Testis (tissue), 3 donors: ENCODE measurements around the gene NEFH. TPM values are rescaled to one million over a fixed set of nuclear protein-coding genes. Genes with fewer than 3 reads are reported as not detected.

ENCODE experiments used
- DNase-seq: peaks from one replicate; pipeline ENCODE4 v3.0.0-alpha.2; 2019
- H3K27ac ChIP-seq, 2 donors: fragments of 200-600 bp; sonication (generic); one replicate each; pipeline ENCODE4 v1.5.1; 2019
- H3K27me3 ChIP-seq: fragments of 200-600 bp; sonication (generic); one replicate; pipeline ENCODE4 v1.5.1; 2019
- H3K36me3 ChIP-seq: fragments of 200-600 bp; sonication (generic); one replicate; pipeline ENCODE4 v1.5.1; 2017; ENCODE audit warnings: low read depth; ENCODE audit errors: missing control alignments
- H3K4me1 ChIP-seq: fragments of 200-600 bp; sonication (generic); one replicate; pipeline ENCODE4 v1.5.1; 2019
- H3K4me3 ChIP-seq, 2 donors: fragments of 200-600 bp; sonication (generic); one replicate each; pipeline ENCODE4 v1.5.1; 2017 to 2019
- H3K9me3 ChIP-seq: fragments of 200-600 bp; sonication (generic); one replicate; pipeline ENCODE4 v1.5.1; 2017
- CTCF ChIP-seq, 3 experiments: fragments of 450-650 bp in 2 of 3; fragments of 200-600 bp in 1 of 3; sonication (generic) in 1 of 3; IDR thresholded peaks; one replicate each; pipeline ENCODE4 v1.5.1; 2016 to 2019; ENCODE audit warnings: antibody characterized with exemption in 3 of 3, mild to moderate bottlenecking in 2 of 3, moderate library complexity in 1 of 3
- POLR2A ChIP-seq: fragments of 450-650 bp; IDR thresholded peaks from one replicate; pipeline ENCODE4 v1.6.1; 2017; ENCODE audit warnings: antibody characterized with exemption, mild to moderate bottlenecking, moderate library complexity
- WGBS, 2 donors: methylation state at CpG; one replicate each; pipeline ENCODE4 v1.1.5; 2018; 5-methylcytosine and 5-hydroxymethylcytosine counted together
- intact Hi-C: fragments of 100-400 bp; cut with DNase I; formaldehyde crosslinking; loops from one replicate; pipeline ENCODE4 v1.15.1; 2023; ENCODE audit warnings: low total_unique reads
- polyA plus RNA-seq: library from polyadenylated mRNA; stranded (reverse); fragments of 350-450 nt; fragmentation: Illumina TruSeq; extraction: RNeasy Lipid Tissue Mini Kit (QIAGEN cat#74804); gene quantifications from one replicate; pipeline ENCODE4 v1.2.3, GENCODE V29; 2014; ENCODE audit warnings: low read depth, low replicate concordance; ENCODE audit not compliant: insufficient read depth
- total RNA-seq, 2 donors: library from RNA; depleted of rRNA; stranded (reverse); fragments of >200 nt; gene quantifications; one replicate each; pipeline ENCODE4 v1.2.3, GENCODE V29; 2016

Gene NEFH
- total and polyA plus RNA-seq, 3 donors from 2014 or later = 12.0 to 18.6 (median 16.9) TPM

GRCh38 chr22:29491012-29491411 lies 11.0 kb downstream of the NEFH start:
- no peaks in the 10 kb centered on the region for H3K9me3 ChIP-seq
- no peak for TF ChIP-seq CTCF (IDR thresholded peaks at IDR 0.05)
- WGBS, 2 donors = 86 to 89% methylated on average over 6 of the region's 6 CpGs
- H3K27me3 ChIP-seq = no peaks in the 10 kb centered on the region
- no peak for DNase-seq
- H3K4me3 ChIP-seq = no peak overlapping the region
- intact Hi-C loops = no loop called here
- H3K27ac ChIP-seq = no peak overlapping the region
- H3K36me3 ChIP-seq = no peaks in the 10 kb centered on the region
- no peaks in the 10 kb centered on the region for H3K4me1 ChIP-seq

- no peak overlapping the region for H3K27ac ChIP-seq
- WGBS, 2 donors = 100% methylated on average over 1 of the region's 1 CpG
- TF ChIP-seq CTCF (IDR thresholded peaks at IDR 0.05) (no peak), POLR2A (no peak)
- H3K27me3 ChIP-seq = no peaks in the 10 kb centered on the region
- no peaks in the 10 kb centered on the region for H3K9me3 ChIP-seq
- no peak overlapping the region for H3K4me3 ChIP-seq
- intact Hi-C loops = no loop called here
- DNase-seq = no peak
- no peaks in the 10 kb centered on the region for H3K36me3 ChIP-seq
- H3K4me1 ChIP-seq = no peaks in the 10 kb centered on the region
Measured at GRCh38 chr22:29493636-29494035, 13.6 kb downstream of the NEFH start.

GRCh38 chr22:29499852-29500251 lies 19.8 kb downstream of the NEFH start:
- Histone ChIP-seq H3K36me3 (no peaks in the 10 kb centered on the region), H3K4me3 (no peak overlapping the region), H3K4me1 (peaks cover 6% of the 10 kb centered on the region), H3K27me3 (no peaks in the 10 kb centered on the region), H3K9me3 (no peaks in the 10 kb centered on the region), H3K27ac (no peak overlapping the region)
- no peak for DNase-seq
- intact Hi-C loops = no loop called here
- no peak for TF ChIP-seq CTCF (IDR thresholded peaks at IDR 0.05)
- no peak for TF ChIP-seq POLR2A
- 96 to 97% methylated on average over 8 of the region's 8 CpGs for WGBS, 2 donors

- no peaks in the 10 kb centered on the region for H3K9me3 ChIP-seq
- H3K36me3 ChIP-seq = no peaks in the 10 kb centered on the region
- TF ChIP-seq CTCF (IDR thresholded peaks at IDR 0.05) (no peak), POLR2A (no peak)
- DNase-seq = peak; percentile 86
- peaks cover 6% of the 10 kb centered on the region for H3K4me1 ChIP-seq
- H3K27ac ChIP-seq = peak overlapping the region in 1 of 2 donors; percentile 28
- H3K27me3 ChIP-seq = no peaks in the 10 kb centered on the region
- intact Hi-C loops = no loop called here
- H3K4me3 ChIP-seq = no peak overlapping the region
- 40 to 45% methylated on average over 7 of the region's 7 CpGs for WGBS, 2 donors
Measured at GRCh38 chr22:29503811-29504372, 23.9 kb downstream of the NEFH start.

DNA sequence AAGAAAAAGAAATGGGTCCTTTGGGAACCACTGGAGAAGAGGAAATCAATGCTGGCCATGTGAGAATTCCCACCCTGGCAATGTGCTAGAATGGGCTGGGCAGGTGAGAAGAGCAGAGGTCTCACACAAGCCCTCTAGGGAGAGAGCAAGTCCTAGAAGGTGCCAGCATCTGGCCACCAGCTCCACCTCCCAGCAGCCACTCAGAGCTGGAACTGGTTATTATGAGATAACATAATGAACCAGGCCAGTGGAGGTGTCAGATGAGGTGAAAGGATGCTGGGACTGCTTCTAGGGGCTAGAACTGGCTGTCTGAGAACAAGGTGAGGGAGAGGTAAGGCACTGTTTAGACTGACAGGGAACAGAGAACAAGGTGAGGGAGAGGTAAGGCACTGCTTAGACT lies 29.3 kb downstream of the NEFH start:
- H3K9me3 ChIP-seq = no peaks in the 10 kb centered on the region
- no peaks in the 10 kb centered on the region for H3K27me3 ChIP-seq
- H3K27ac ChIP-seq = no peak overlapping the region
- H3K4me1 ChIP-seq = peaks cover under 1% of the 10 kb centered on the region
- no peak for DNase-seq
- no peak for TF ChIP-seq POLR2A
- TF ChIP-seq CTCF (IDR thresholded peaks at IDR 0.05) = no peak
- H3K36me3 ChIP-seq = no peaks in the 10 kb centered on the region
- intact Hi-C loops = no loop called here
- H3K4me3 ChIP-seq = no peak overlapping the region
